H1 (cell line): Measurements from ENCODE around the gene GRID1. TPM values are rescaled to one million over a fixed set of nuclear protein-coding genes. Genes with fewer than 3 reads are reported as not detected.

ENCODE experiments used
- CTCF ChIA-PET: fragments of 300-600 bp; sonication (Branson Sonifier 250); formaldehyde crosslinking; loops from one replicate; lab custom pipeline; 2021; ENCODE audit not compliant: partially characterized antibody; lab: Charles Lee
- POLR2A ChIA-PET: fragments of 300-600 bp; sonication (Branson Sonifier 250); formaldehyde crosslinking; loops from one replicate; lab custom pipeline; 2021; ENCODE audit warnings: inconsistent platforms; ENCODE audit not compliant: partially characterized antibody; lab: Charles Lee
- DNase-seq, 2 experiments: peaks; one replicate each; pipeline versions ENCODE4 v3.0.0 to v3.0.0-alpha.2; 2010 to 2022; ENCODE audit warnings: low spot score in 2 of 2, low read depth in 1 of 2, mixed read lengths in 1 of 2
- FAIRE-seq: peaks from 2 replicates; lab custom pipeline; 2011; peaks lifted over from hg19 to GRCh38; lab: Jason Lieb, UNC
- H2AFZ ChIP-seq: 2 replicates; pipeline ENCODE4 v1.8.1; 2012; ENCODE audit warnings: low read length, inconsistent platforms
- H2AK5ac ChIP-seq: 2 replicates; pipeline ENCODE4 v1.6.1; 2013; ENCODE audit warnings: low read depth, low read length
- H2BK120ac ChIP-seq: replicated peaks from 2 replicates; pipeline ENCODE3; 2013; ENCODE audit warnings: low read depth, low read length, inconsistent platforms
- H2BK12ac ChIP-seq: 2 replicates; pipeline ENCODE4 v1.6.1; 2013; ENCODE audit warnings: low read depth, low read length
- H2BK15ac ChIP-seq: 2 replicates; pipeline ENCODE4 v1.6.1; 2013; ENCODE audit warnings: low read length
- H2BK20ac ChIP-seq: 2 replicates; pipeline ENCODE4 v1.6.1; 2013; ENCODE audit warnings: low read length
- H2BK5ac ChIP-seq: 2 replicates; pipeline ENCODE4 v1.6.1; 2013; ENCODE audit warnings: low read depth, low read length
- H3K14ac ChIP-seq: 2 replicates; pipeline ENCODE4 v1.6.1; 2013; ENCODE audit warnings: inconsistent platforms; ENCODE audit not compliant: insufficient read length
- H3K18ac ChIP-seq: 2 replicates; pipeline ENCODE4 v1.6.1; 2013; ENCODE audit warnings: low read length; ENCODE audit errors: extremely low read depth
- H3K23ac ChIP-seq: 2 replicates; pipeline ENCODE4 v1.6.1; 2013; ENCODE audit warnings: inconsistent platforms; ENCODE audit not compliant: insufficient read length
- H3K23me2 ChIP-seq: 2 replicates; pipeline ENCODE4 v1.6.1; 2013; ENCODE audit warnings: low read depth, low read length
- H3K27ac ChIP-seq: 2 replicates; pipeline ENCODE4 v1.6.1; 2011; ENCODE audit warnings: low read depth, low read length, inconsistent platforms
- H3K27me3 ChIP-seq, 4 experiments: replicated peaks in 1 of 4; 1 replicate in 1 of 4; 2 replicates in 3 of 4; pipeline versions ENCODE4 v1.6.1 to v1.8.1; 2011 to 2013; ENCODE audit warnings: low read length in 3 of 4, mild to moderate bottlenecking in 3 of 4, inconsistent platforms in 2 of 4, mixed read lengths in 2 of 4, moderate library complexity in 1 of 4; ENCODE audit not compliant: control insufficient read depth in 3 of 4, insufficient read depth in 3 of 4; ENCODE audit errors: extremely low read depth in 1 of 4
- H3K36me3 ChIP-seq, 4 experiments: 2 replicates each; pipeline versions ENCODE4 v1.6.1 to v1.8.1; 2011 to 2013; ENCODE audit warnings: mild to moderate bottlenecking in 4 of 4, low read length in 3 of 4, moderate library complexity in 2 of 4, control low read depth in 1 of 4, inconsistent platforms in 1 of 4; ENCODE audit not compliant: insufficient read depth in 4 of 4, control insufficient read depth in 2 of 4
- H3K4ac ChIP-seq: replicated peaks from 2 replicates; pipeline ENCODE3; 2013; ENCODE audit warnings: low read length, low read depth, mixed read lengths, inconsistent platforms; ENCODE audit not compliant: insufficient read length
- H3K4me1 ChIP-seq, 4 experiments: replicated peaks in 1 of 4; 1 replicate in 1 of 4; 2 replicates in 3 of 4; pipeline versions ENCODE4 v1.6.1 to v1.8.1; 2011 to 2013; ENCODE audit warnings: low read length in 3 of 4, inconsistent platforms in 2 of 4, mixed read lengths in 1 of 4; ENCODE audit not compliant: insufficient read depth in 4 of 4, control insufficient read depth in 3 of 4
- H3K4me2 ChIP-seq, 2 experiments: 2 replicates each; pipeline versions ENCODE4 v1.6.1 to v1.8.1; 2011 to 2013; ENCODE audit warnings: low read depth in 2 of 2, low read length in 2 of 2, control low read depth in 1 of 2, inconsistent platforms in 1 of 2, mild to moderate bottlenecking in 1 of 2; ENCODE audit not compliant: insufficient read depth in 1 of 2
- H3K4me3 ChIP-seq, 4 experiments: fragments of 200-600, 300-600 bp in 1 of 4; sonication (generic), shearing (Covaris generic), sonication (Bioruptor Twin) in 1 of 4; 2 replicates each; pipeline versions ENCODE4 v1.5.1 to v1.8.1; 2011 to 2016; ENCODE audit warnings: low read length in 4 of 4, low read depth in 3 of 4, control low read depth in 2 of 4, inconsistent platforms in 2 of 4, mild to moderate bottlenecking in 2 of 4, mixed read lengths in 1 of 4, moderate library complexity in 1 of 4; ENCODE audit not compliant: insufficient read depth in 2 of 4; ENCODE audit errors: extremely low read depth in 1 of 4
- H3K56ac ChIP-seq: replicated peaks from 2 replicates; pipeline ENCODE3; 2013; ENCODE audit warnings: low read depth, mild to moderate bottlenecking, mixed read lengths, low read length, inconsistent platforms; ENCODE audit not compliant: insufficient read length
- H3K79me1 ChIP-seq: 2 replicates; pipeline ENCODE4 v1.6.1; 2013; ENCODE audit warnings: low read depth, low read length, control low read depth
- H3K79me2 ChIP-seq, 2 experiments: 2 replicates each; pipeline versions ENCODE4 v1.6.1 to v1.8.1; 2012 to 2013; ENCODE audit warnings: low read length in 2 of 2, mild to moderate bottlenecking in 2 of 2, inconsistent platforms in 1 of 2; ENCODE audit not compliant: insufficient read depth in 2 of 2, control insufficient read depth in 1 of 2
- H3K9ac ChIP-seq, 4 experiments: replicated peaks in 1 of 4; 1 replicate in 1 of 4; 2 replicates in 3 of 4; pipeline versions ENCODE4 v1.6.1 to v1.8.1; 2011 to 2013; ENCODE audit warnings: low read depth in 3 of 4, low read length in 3 of 4, control low read depth in 2 of 4, mild to moderate bottlenecking in 2 of 4, moderate library complexity in 2 of 4, inconsistent platforms in 1 of 4; ENCODE audit errors: extremely low read depth in 1 of 4
- H3K9me3 ChIP-seq, 2 experiments: 2 replicates each; pipeline versions ENCODE4 v1.6.1 to v1.8.1; 2012 to 2013; ENCODE audit warnings: mild to moderate bottlenecking in 2 of 2, moderate library complexity in 2 of 2, control low read depth in 1 of 2, inconsistent platforms in 1 of 2, low read depth in 1 of 2, low read length in 1 of 2, mixed read lengths in 1 of 2; ENCODE audit not compliant: insufficient read depth in 2 of 2
- H4K20me1 ChIP-seq, 2 experiments: replicated peaks in 1 of 2; 2 replicates each; pipeline versions ENCODE3 to v1.8.1; 2011 to 2013; ENCODE audit warnings: inconsistent platforms in 2 of 2, low read length in 2 of 2, mild to moderate bottlenecking in 1 of 2; ENCODE audit not compliant: insufficient read depth in 2 of 2, control insufficient read depth in 1 of 2
- H4K5ac ChIP-seq: 2 replicates; pipeline ENCODE4 v1.6.1; 2013; ENCODE audit warnings: low read length, low read depth, mixed read lengths, inconsistent platforms; ENCODE audit not compliant: insufficient read length
- H4K8ac ChIP-seq: 2 replicates; pipeline ENCODE4 v1.8.0; 2013; ENCODE audit warnings: mild to moderate bottlenecking, moderate library complexity, low read length, inconsistent platforms; ENCODE audit not compliant: insufficient read depth; ENCODE audit errors: extremely low read depth
- H4K91ac ChIP-seq: replicated peaks from 2 replicates; pipeline ENCODE3; 2013; ENCODE audit warnings: low read length, mixed read lengths, inconsistent platforms; ENCODE audit not compliant: insufficient read length
- ATF2 ChIP-seq: IDR thresholded peaks from 2 replicates; pipeline ENCODE4 v1.6.1; 2012; ENCODE audit warnings: low read length, inconsistent platforms
- ATF3 ChIP-seq: IDR thresholded peaks from 2 replicates; pipeline ENCODE4 v1.6.1; 2011; ENCODE audit warnings: low read depth, mild to moderate bottlenecking, low read length; ENCODE audit not compliant: insufficient read depth
- CBX5 ChIP-seq: fragments of 300-800, 300-1000 bp; sonication (generic); IDR thresholded peaks from 2 replicates; pipeline ENCODE4 v1.7.1; 2016; ENCODE audit warnings: antibody characterized with exemption, low read length, low read depth
- CHD1 ChIP-seq: IDR thresholded peaks from 2 replicates; pipeline ENCODE4 v1.6.1; 2012; ENCODE audit warnings: low read depth, low read length, improper control_type of control experiment
- EP300 ChIP-seq, 2 experiments: IDR thresholded peaks; 1 replicate in 1 of 2; 2 replicates in 1 of 2; pipeline ENCODE4 v1.6.1; 2011 to 2012; ENCODE audit warnings: low read depth in 2 of 2, low read length in 2 of 2, mild to moderate bottlenecking in 2 of 2, borderline replicate concordance in 1 of 2, inconsistent platforms in 1 of 2, moderate library complexity in 1 of 2
- MAFK ChIP-seq: IDR thresholded peaks from 2 replicates; pipeline ENCODE4 v1.6.1; 2012; ENCODE audit warnings: low read depth, mild to moderate bottlenecking, improper control_type of control experiment, low read length
- MAX ChIP-seq: IDR thresholded peaks from 2 replicates; pipeline ENCODE4 v1.6.1; 2012; ENCODE audit warnings: inconsistent platforms
- SP2 ChIP-seq: IDR thresholded peaks from 2 replicates; pipeline ENCODE4 v1.6.1; 2012; ENCODE audit warnings: mild to moderate bottlenecking, low read length, inconsistent platforms
- SP4 ChIP-seq: IDR thresholded peaks from 2 replicates; pipeline ENCODE4 v1.6.1; 2012; ENCODE audit warnings: low read length, inconsistent platforms
- TBP ChIP-seq: IDR thresholded peaks from 2 replicates; pipeline ENCODE4 v1.6.1; 2011; ENCODE audit warnings: low read depth, low read length, improper control_type of control experiment
- WGBS, 2 experiments: shearing (Covaris generic) in 1 of 2; methylation state at CpG; one replicate each; pipeline versions ENCODE4 v1.1.6 to v1.1.7; 2013 to 2015; ENCODE audit warnings: low lambda C conversion rate in 2 of 2, mixed read lengths in 2 of 2, inconsistent platforms in 1 of 2, low coverage in 1 of 2, missing lambda C conversion rate in 1 of 2; ENCODE audit not compliant: insufficient replicate concordance in 2 of 2, insufficient coverage in 1 of 2, insufficient read length in 1 of 2; ENCODE audit errors: extremely low coverage in 1 of 2, missing lambda C conversion rate in 1 of 2; 5-methylcytosine and 5-hydroxymethylcytosine counted together
- polyA plus RNA-seq, 7 experiments: library from polyadenylated mRNA; depleted of rRNA in 3 of 7; stranded (reverse) in 5 of 7; unstranded in 2 of 7; fragments of >200 nt in 5 of 7; fragments of 200-250 nt in 2 of 7; gene quantifications; 1 replicate in 5 of 7; 2 replicates in 1 of 7; 4 replicates in 1 of 7; pipeline versions ENCODE4 v1.2.1 to v1.2.3, GENCODE V29; 2011 to 2013; ENCODE audit warnings: missing spikeins in 2 of 7, mixed read lengths in 2 of 7
- total RNA-seq: library from RNA; stranded (reverse); fragmentation: NEBNext Ultra II Directional; extraction: Animal tissue kit (Norgen Biotek cat#: 25700); gene quantifications from 2 replicates; pipeline ENCODE4 v1.2.1, GENCODE V29; 2021

Gene GRID1
- total and polyA plus RNA-seq, 2 of the 8 experiments (the other 6 are each of a cell fraction or from before 2014, with no cell fraction given) = 0.22 to 0.30 TPM

- no peak overlapping the region for H3K14ac ChIP-seq
- H3K27ac ChIP-seq = no peak overlapping the region
- no peak overlapping the region for H2BK120ac ChIP-seq
- DNase-seq (no peak), FAIRE-seq (no peak)
- no peaks in the 10 kb centered on the region for H4K20me1 ChIP-seq
- H2AK5ac ChIP-seq = no peak overlapping the region
- H3K4me3 ChIP-seq = no peak overlapping the region
- no peak overlapping the region for H4K5ac ChIP-seq
- H2BK20ac ChIP-seq = no peak overlapping the region
- no peak overlapping the region for H2AFZ ChIP-seq
- no peak overlapping the region for H4K8ac ChIP-seq
- no peak overlapping the region for H2BK12ac ChIP-seq
- H2BK15ac ChIP-seq = no peak overlapping the region
- H3K4me2 ChIP-seq = no peak overlapping the region
- H3K23ac ChIP-seq = no peak overlapping the region
- H3K9ac ChIP-seq = no peak overlapping the region
- H3K9me3 ChIP-seq = peaks cover 0 to 2% of the 10 kb centered on the region in 2 experiments; a peak in 1 of 4 replicates
- no peaks in the 10 kb centered on the region for H3K79me2 ChIP-seq
- H3K27me3 ChIP-seq = peaks cover 0 to 2% (median 0%) of the 10 kb centered on the region in 4 experiments; a peak in 1 of 7 replicates
- H2BK5ac ChIP-seq = no peak overlapping the region
- H3K4ac ChIP-seq = no peak overlapping the region
- H3K18ac ChIP-seq = no peak overlapping the region
- 80% methylated on average over 4 of the region's 4 CpGs; no CpG with 5 or more reads in 1 of the 2 experiments for WGBS, 2 experiments
- ChIA-PET POLR2A (no interaction called here), CTCF (no interaction called here)
- H3K79me1 ChIP-seq = no peaks in the 10 kb centered on the region
- H3K4me1 ChIP-seq = no peaks in the 10 kb centered on the region
- H3K56ac ChIP-seq = no peak overlapping the region
- no peak overlapping the region for H4K91ac ChIP-seq
- H3K23me2 ChIP-seq = no peaks in the 10 kb centered on the region
- no peaks in the 10 kb centered on the region for H3K36me3 ChIP-seq
- TF ChIP-seq ATF2 = no peak
- no peak for TF ChIP-seq TBP
- TF ChIP-seq CBX5 = no peak
- TF ChIP-seq SP2 = no peak
- TF ChIP-seq MAX = no peak
- no peak for TF ChIP-seq MAFK
- no peak for TF ChIP-seq CHD1
- TF ChIP-seq ATF3 = no peak
- TF ChIP-seq SP4 = no peak
- no peak for TF ChIP-seq EP300 (IDR thresholded peaks at IDR 0.05; ENCODE audit: borderline replicate concordance in 1 of 2, low read depth in 2 of 2, low read length in 2 of 2)
These were observed 709.0 kb downstream of the GRID1 start for GRCh38 chr10:85657476-85658113.
